PC-3 (cell line): Measurements from ENCODE around the gene IRF3.

ENCODE experiments used
- EZH2 ChIP-seq: fragments of 300-600 bp; sonication (generic); IDR thresholded peaks from one replicate; pipeline ENCODE4 v1.6.1; 2017; ENCODE audit warnings: antibody characterized with exemption, mild to moderate bottlenecking, low read length; ENCODE audit not compliant: unreplicated experiment
- TF ChIP-seq, protein P1 (sequence below): fragments of 300-600 bp; sonication (generic); conservative IDR thresholded peaks from 2 replicates; pipeline ENCODE4 v1.5.1; 2017; ENCODE audit warnings: antibody characterized with exemption, low read depth, mild to moderate bottlenecking, low read length

DNA sequence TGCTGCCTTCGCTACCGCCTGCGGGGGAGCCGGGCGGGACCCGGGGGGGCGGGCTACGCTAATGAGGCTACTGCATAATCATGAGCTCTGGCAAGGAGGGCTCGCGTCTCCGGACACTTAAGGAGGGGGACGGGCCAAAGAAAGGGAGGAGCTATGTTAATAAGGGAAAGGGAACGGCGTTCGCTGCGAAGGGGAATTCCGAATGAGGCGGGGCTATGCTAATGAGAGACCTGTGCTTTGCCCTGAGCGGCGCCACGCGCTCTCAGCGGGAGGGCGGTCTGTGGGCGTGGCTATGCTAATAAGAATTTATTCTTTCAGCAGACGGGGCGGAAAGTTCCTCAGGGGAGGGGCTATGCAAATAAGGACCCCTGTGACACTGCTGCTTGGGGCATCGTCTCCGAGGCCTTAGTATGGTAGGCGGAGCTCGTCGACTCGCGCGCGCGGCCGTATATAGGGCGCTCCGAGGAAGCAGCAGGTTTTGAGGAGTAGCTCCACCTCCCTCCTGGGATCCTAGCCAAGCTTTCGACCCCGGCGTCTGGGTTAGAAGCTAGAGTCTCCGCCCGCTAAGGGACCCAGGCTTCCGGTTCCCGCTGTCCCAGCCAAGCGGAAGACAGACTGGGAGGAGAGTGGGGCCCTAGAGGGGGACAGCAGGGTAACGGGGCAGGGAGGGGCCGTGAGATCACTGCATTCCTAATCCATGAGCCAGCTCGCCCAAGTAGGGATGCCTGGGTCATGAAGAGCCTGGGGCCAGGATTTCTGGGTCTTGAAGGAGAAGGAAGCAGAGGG lies 25.4 kb downstream of the IRF3 start, which contains the start of gene RRAS:
- TF ChIP-seq, protein P1, sequence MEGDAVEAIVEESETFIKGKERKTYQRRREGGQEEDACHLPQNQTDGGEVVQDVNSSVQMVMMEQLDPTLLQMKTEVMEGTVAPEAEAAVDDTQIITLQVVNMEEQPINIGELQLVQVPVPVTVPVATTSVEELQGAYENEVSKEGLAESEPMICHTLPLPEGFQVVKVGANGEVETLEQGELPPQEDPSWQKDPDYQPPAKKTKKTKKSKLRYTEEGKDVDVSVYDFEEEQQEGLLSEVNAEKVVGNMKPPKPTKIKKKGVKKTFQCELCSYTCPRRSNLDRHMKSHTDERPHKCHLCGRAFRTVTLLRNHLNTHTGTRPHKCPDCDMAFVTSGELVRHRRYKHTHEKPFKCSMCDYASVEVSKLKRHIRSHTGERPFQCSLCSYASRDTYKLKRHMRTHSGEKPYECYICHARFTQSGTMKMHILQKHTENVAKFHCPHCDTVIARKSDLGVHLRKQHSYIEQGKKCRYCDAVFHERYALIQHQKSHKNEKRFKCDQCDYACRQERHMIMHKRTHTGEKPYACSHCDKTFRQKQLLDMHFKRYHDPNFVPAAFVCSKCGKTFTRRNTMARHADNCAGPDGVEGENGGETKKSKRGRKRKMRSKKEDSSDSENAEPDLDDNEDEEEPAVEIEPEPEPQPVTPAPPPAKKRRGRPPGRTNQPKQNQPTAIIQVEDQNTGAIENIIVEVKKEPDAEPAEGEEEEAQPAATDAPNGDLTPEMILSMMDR: no peak
- no peak for TF ChIP-seq EZH2
